D721Med (cell line): Measurements from ENCODE around the gene MNX1.

Source experiments
- DNase-seq: peaks from one replicate; pipeline ENCODE4 v3.0.0; 2011; ENCODE audit warnings: low spot score; ENCODE audit not compliant: insufficient read length
- FAIRE-seq: peaks from 2 replicates; lab custom pipeline; 2011; peaks lifted over from hg19 to GRCh38; lab: Jason Lieb, UNC
- TF ChIP-seq, protein P1 (sequence below): IDR thresholded peaks from 2 replicates; pipeline ENCODE4 v1.5.1; 2012; ENCODE audit warnings: mild to moderate bottlenecking, control low read depth; ENCODE audit not compliant: insufficient read depth; ENCODE audit errors: missing control alignments

MNX1 gene

GRCh38 chr7:157023589-157023905 is 13.1 kb upstream of the MNX1 start:
- TF ChIP-seq, protein P1, sequence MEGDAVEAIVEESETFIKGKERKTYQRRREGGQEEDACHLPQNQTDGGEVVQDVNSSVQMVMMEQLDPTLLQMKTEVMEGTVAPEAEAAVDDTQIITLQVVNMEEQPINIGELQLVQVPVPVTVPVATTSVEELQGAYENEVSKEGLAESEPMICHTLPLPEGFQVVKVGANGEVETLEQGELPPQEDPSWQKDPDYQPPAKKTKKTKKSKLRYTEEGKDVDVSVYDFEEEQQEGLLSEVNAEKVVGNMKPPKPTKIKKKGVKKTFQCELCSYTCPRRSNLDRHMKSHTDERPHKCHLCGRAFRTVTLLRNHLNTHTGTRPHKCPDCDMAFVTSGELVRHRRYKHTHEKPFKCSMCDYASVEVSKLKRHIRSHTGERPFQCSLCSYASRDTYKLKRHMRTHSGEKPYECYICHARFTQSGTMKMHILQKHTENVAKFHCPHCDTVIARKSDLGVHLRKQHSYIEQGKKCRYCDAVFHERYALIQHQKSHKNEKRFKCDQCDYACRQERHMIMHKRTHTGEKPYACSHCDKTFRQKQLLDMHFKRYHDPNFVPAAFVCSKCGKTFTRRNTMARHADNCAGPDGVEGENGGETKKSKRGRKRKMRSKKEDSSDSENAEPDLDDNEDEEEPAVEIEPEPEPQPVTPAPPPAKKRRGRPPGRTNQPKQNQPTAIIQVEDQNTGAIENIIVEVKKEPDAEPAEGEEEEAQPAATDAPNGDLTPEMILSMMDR, result no peak
- FAIRE-seq (no peak), DNase-seq (no peak)

GRCh38 chr7:157022681-157023588 is 12.5 kb upstream of the MNX1 start:
- FAIRE-seq (no peak), DNase-seq (no peak)
- TF ChIP-seq, protein P1, result no peak

DNA sequence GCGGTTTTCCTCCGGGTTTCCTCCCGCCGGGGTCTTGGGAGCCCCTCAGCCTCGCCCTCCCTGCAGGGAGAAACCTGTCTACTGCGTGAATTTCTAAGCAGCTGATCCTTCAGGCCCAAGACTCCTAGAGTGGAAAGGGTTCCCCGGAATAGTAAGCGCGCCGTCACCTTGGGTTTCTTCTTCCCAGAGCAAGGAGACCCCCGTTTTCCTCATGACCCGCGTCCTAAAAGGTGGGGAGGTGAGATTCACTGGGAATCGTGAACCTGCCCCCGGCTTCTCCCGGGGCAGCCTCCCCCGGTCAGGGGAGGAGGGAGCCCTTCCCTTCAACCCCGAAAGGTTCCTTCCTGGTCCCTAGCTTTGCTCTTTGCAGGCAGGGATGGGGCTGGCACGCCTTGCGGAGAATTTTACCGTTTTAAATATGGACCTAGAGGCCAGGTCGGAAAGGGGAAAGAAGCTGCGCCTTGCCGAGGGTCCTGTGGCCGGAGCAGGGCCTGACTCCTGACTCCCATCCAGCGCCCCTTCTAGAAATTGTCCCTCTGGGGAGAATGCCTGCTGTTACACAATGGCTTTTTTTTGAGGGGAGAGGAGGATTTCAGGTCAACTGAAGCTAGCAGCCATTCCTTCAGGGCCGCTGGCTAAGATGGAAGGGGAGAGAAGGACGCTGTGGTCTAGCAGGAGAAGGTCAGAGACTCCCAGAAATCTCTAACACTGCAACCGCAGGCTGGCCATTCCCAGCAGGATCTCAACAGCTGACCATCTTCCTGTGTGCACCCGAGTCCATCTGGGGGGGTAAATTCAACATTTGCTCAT is 11.6 kb upstream of the MNX1 start:
- DNase-seq, result no peak
- TF ChIP-seq, protein P1, result no peak
- no peak for FAIRE-seq

DNA sequence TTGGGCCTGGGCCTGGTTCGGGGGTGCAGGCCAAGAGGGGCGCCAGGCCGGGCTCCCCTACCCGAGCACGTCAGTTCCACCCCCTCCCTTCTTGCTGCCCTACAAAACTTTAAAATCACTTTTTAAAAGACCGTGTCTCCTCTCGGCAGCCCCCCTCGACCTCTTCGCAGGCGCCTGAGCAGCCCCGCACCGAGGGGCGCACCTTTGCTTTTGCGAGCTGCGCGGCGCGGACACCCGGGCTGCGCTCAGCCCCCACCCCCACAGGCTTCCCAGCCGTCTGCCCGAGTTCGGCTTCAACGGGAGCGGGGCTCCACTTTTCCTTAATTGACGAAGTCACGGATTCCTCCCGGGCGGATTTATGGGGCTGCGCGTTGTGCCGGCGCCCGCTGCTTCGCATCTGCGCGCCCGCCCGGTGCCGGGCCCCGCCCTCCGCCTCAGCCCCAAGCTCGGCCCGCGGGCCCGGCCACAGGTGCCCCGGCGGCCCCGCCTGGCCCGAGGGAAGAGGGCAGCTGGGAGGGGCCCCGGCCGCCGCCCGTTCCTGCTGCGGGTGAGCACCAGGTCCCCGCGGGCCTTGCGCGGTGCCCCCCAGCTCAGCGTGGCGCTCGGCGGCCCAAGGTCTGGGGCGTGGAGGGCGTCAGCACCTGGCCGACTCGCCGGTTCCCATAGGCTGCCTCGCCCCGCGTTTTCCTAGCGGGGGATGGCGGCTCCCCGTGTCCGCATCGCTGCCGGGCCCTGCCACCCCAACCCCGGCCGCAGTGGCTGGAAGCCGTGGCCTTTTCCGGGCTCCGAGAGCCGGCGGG is 10.8 kb upstream of the MNX1 start:
- DNase-seq (no peak), FAIRE-seq (no peak)
- TF ChIP-seq, protein P1, result no peak

- TF ChIP-seq, protein P1, result no peak
- no peak for FAIRE-seq
- no peak for DNase-seq
Observed at GRCh38 chr7:157020514-157021070, 10.1 kb upstream of the MNX1 start.

GRCh38 chr7:157019718-157020451 is 9.4 kb upstream of the MNX1 start:
- TF ChIP-seq, protein P1, result no peak
- FAIRE-seq, result no peak
- no peak for DNase-seq
